Suprapubic skin (tissue), 4 donors: ENCODE measurements around the gene FAM24B. TPM values are rescaled to one million over a fixed set of nuclear protein-coding genes. Genes with fewer than 3 reads are reported as not detected.
"Not testable (repeated sequence)": the region's sequence is repeated elsewhere in the genome, so short reads cannot be mapped to it uniquely, and the experiment has no call there.

Experiments
- DNase-seq, 2 donors: peaks; one replicate each; pipeline ENCODE4 v3.0.0-alpha.2; 2019; ENCODE audit warnings: low spot score in 2 of 2
- H3K27ac ChIP-seq: fragments of 200-600 bp; sonication (generic); one replicate; pipeline ENCODE4 v1.5.1; 2019
- H3K27me3 ChIP-seq: fragments of 200-600 bp; sonication (generic); one replicate; pipeline ENCODE4 v1.5.1; 2019
- H3K36me3 ChIP-seq: fragments of 200-600 bp; sonication (generic); one replicate; pipeline ENCODE4 v1.5.1; 2019
- H3K4me1 ChIP-seq: fragments of 200-600 bp; sonication (generic); one replicate; pipeline ENCODE4 v1.5.1; 2019
- H3K4me3 ChIP-seq: fragments of 200-600 bp; sonication (generic); one replicate; pipeline ENCODE4 v1.5.1; 2019; ENCODE audit warnings: mild to moderate bottlenecking
- H3K9me3 ChIP-seq: fragments of 200-600 bp; sonication (generic); one replicate; pipeline ENCODE4 v1.5.1; 2019
- CTCF ChIP-seq, 2 donors: fragments of 200-600 bp in 1 of 2; fragments of 450-650 bp in 1 of 2; sonication (generic) in 1 of 2; IDR thresholded peaks; one replicate each; pipeline ENCODE4 v1.5.1; 2016 to 2019; ENCODE audit warnings: antibody characterized with exemption in 2 of 2, mild to moderate bottlenecking in 1 of 2, moderate library complexity in 1 of 2
- EP300 ChIP-seq: sonication (generic); formaldehyde crosslinking; IDR thresholded peaks from one replicate; pipeline ENCODE4 v1.6.1; 2017; ENCODE audit warnings: antibody characterized with exemption
- POLR2A ChIP-seq, 2 donors: fragments of 450-650 bp; IDR thresholded peaks; one replicate each; pipeline ENCODE4 v1.6.1; 2017; ENCODE audit warnings: antibody characterized with exemption in 2 of 2, mild to moderate bottlenecking in 2 of 2, moderate library complexity in 2 of 2
- POLR2AphosphoS5 ChIP-seq, 3 donors: sonication (generic); formaldehyde crosslinking; IDR thresholded peaks; one replicate each; pipeline ENCODE4 v1.6.1; 2017; ENCODE audit warnings: antibody characterized with exemption in 3 of 3
- WGBS: methylation state at CpG from one replicate; pipeline ENCODE4 v1.1.5; 2018; 5-methylcytosine and 5-hydroxymethylcytosine counted together
- total RNA-seq, 4 donors: library from RNA; depleted of rRNA; stranded (reverse); fragments of >200 nt; gene quantifications; one replicate each; pipeline ENCODE4 v1.1.0, GENCODE V29; 2016

The FAM24B gene
- total RNA-seq, 4 donors from 2014 or later, result 4.5 to 10.0 (median 7.1) TPM

GRCh38 chr10:122876467-122876855 lies 2.9 kb downstream of the FAM24B start:
- H3K27me3 ChIP-seq, result no peaks in the 10 kb centered on the region
- DNase-seq, result no peak

GRCh38 chr10:122875843-122876466 lies 3.4 kb downstream of the FAM24B start:
- H3K27me3 ChIP-seq, result no peaks in the 10 kb centered on the region
- no peak for DNase-seq
- no peaks in the 10 kb centered on the region for H3K36me3 ChIP-seq
- WGBS, result 53% methylated on average over 6 of the region's 6 CpGs
- no peak overlapping the region for H3K27ac ChIP-seq
- H3K9me3 ChIP-seq, result no peaks in the 10 kb centered on the region
- H3K4me3 ChIP-seq, result no peak overlapping the region
- TF ChIP-seq EP300 (no peak), CTCF (IDR thresholded peaks at IDR 0.05) (no peak)
- H3K4me1 ChIP-seq, result peaks cover 22% of the 10 kb centered on the region

More at GRCh38 chr10:122876467-122876855, 2.9 kb downstream of the FAM24B start:
- no peak overlapping the region for H3K27ac ChIP-seq
- WGBS, result 90% methylated on average over 1 of the region's 1 CpG
- H3K4me3 ChIP-seq, result no peak overlapping the region
- no peaks in the 10 kb centered on the region for H3K9me3 ChIP-seq
- no peaks in the 10 kb centered on the region for H3K36me3 ChIP-seq
- H3K4me1 ChIP-seq, result peaks cover 22% of the 10 kb centered on the region
- no peak for TF ChIP-seq CTCF (IDR thresholded peaks at IDR 0.05)
- TF ChIP-seq POLR2AphosphoS5 (IDR thresholded peaks at IDR 0.05), result no peak
- TF ChIP-seq EP300, result no peak
- TF ChIP-seq POLR2A (IDR thresholded peaks at IDR 0.05), result no peak

- H3K4me3 ChIP-seq, DNase-seq: not testable (repeated sequence)
- 97% methylated on average over 2 of the region's 2 CpGs for WGBS
Observed at GRCh38 chr10:122871947-122872346, 7.4 kb downstream of the FAM24B start.

GRCh38 chr10:122868768-122869167 lies 10.6 kb downstream of the FAM24B start:
- not testable (repeated sequence) for H3K4me3 ChIP-seq, H3K27ac ChIP-seq, DNase-seq, H3K36me3 ChIP-seq, H3K9me3 ChIP-seq, H3K27me3 ChIP-seq, H3K4me1 ChIP-seq
- WGBS, result 94% methylated on average over 2 of the region's 2 CpGs

More at GRCh38 chr10:122871947-122872346, 7.4 kb downstream of the FAM24B start:
- H3K27me3 ChIP-seq, H3K9me3 ChIP-seq, H3K36me3 ChIP-seq, H3K4me1 ChIP-seq, H3K27ac ChIP-seq: not testable (repeated sequence)

GRCh38 chr10:122866757-122867482 lies 12.5 kb downstream of the FAM24B start:
- H3K4me3 ChIP-seq, H3K9me3 ChIP-seq, DNase-seq, H3K27me3 ChIP-seq, H3K36me3 ChIP-seq, H3K4me1 ChIP-seq, H3K27ac ChIP-seq: not testable (repeated sequence)
- 92% methylated on average over 3 of the region's 3 CpGs for WGBS

GRCh38 chr10:122864901-122865300 lies 14.5 kb downstream of the FAM24B start:
- no peaks in the 10 kb centered on the region for H3K36me3 ChIP-seq

More at GRCh38 chr10:122864901-122865300, 14.5 kb downstream of the FAM24B start:
- Histone ChIP-seq H3K9me3 (no peaks in the 10 kb centered on the region), H3K4me3 (no peak overlapping the region), H3K4me1 (no peaks in the 10 kb centered on the region), H3K27ac (no peak overlapping the region), H3K27me3 (no peaks in the 10 kb centered on the region)
- 100% methylated on average over 1 of the region's 1 CpG for WGBS
- TF ChIP-seq POLR2AphosphoS5 (IDR thresholded peaks at IDR 0.05) (no peak), EP300 (no peak), CTCF (IDR thresholded peaks at IDR 0.05) (no peak), POLR2A (IDR thresholded peaks at IDR 0.05) (no peak)
- DNase-seq, result no peak
